GM21515 (cell line): Measurements from ENCODE around the gene MT1G.
"Not testable (repeated sequence)": the region's sequence is repeated elsewhere in the genome, so short reads cannot be mapped to it uniquely, and the experiment has no call there.

ENCODE experiments used
- ATAC-seq: cut with Tn5 transposase; IDR thresholded peaks from one replicate; pipeline ENCODE4 v1.9.1; 2021; ENCODE audit not compliant: unreplicated experiment

Gene MT1G

DNA sequence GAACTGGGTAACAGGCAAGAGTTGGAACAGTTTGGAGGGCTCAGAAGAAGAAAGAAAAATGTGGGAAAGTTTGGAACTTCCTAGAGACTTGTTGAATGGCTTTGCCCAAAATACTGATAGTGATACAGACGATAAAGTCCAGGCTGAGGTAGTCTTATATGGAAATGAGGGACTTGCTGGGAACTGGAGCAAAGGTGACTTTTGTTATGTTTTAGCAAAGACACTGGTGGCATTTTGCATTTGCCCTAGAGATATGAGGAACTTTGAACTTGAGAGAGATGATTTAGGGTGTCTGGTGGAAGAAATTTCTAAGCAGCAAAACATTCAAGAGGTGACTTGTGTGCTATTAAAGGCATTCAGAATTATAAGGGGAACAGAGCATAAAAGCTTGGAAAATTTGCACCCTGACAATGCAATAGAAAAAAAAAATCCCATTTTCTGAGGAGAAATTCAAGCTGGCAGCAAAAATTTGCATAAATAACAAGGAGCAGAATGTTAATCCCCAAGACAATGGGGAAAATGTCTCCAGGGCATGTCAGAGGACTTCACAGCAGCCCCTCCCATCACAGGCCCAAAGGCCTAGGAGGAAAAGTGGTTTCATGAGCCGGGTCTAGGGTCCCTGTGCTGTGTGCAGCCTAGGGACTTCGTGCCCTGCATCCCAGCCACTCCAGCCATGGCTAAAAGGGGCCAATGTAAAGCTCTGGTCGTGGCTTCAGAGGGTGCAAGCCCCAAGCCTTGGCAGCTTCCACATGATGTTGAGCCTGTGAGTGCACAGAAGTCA, 46.0 kb downstream of the MT1G start:
- ATAC-seq, result not testable (repeated sequence)

- no peak for ATAC-seq
Observed at GRCh38 chr16:56620339-56620897, 47.4 kb downstream of the MT1G start.

DNA sequence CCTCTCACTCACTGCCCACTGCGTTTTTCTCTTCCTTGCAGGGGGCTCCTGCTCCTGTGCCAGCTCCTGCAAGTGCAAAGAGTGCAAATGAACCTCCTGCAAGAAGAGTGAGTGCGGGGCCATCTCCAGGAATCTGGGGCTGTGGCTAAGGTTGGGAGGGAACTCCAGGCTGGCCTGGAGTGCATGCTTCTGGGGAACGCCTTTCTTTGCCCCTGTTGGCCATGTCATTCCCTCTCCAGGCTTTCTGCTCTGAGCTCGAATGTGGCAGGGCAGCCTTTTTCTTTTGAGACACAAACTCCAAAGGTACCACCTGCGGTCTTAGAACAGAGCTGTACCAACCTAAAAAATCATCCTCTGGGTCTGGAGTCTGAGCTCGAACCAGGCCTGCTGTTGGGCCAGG, 49.7 kb downstream of the MT1G start:
- no peak for ATAC-seq

DNA sequence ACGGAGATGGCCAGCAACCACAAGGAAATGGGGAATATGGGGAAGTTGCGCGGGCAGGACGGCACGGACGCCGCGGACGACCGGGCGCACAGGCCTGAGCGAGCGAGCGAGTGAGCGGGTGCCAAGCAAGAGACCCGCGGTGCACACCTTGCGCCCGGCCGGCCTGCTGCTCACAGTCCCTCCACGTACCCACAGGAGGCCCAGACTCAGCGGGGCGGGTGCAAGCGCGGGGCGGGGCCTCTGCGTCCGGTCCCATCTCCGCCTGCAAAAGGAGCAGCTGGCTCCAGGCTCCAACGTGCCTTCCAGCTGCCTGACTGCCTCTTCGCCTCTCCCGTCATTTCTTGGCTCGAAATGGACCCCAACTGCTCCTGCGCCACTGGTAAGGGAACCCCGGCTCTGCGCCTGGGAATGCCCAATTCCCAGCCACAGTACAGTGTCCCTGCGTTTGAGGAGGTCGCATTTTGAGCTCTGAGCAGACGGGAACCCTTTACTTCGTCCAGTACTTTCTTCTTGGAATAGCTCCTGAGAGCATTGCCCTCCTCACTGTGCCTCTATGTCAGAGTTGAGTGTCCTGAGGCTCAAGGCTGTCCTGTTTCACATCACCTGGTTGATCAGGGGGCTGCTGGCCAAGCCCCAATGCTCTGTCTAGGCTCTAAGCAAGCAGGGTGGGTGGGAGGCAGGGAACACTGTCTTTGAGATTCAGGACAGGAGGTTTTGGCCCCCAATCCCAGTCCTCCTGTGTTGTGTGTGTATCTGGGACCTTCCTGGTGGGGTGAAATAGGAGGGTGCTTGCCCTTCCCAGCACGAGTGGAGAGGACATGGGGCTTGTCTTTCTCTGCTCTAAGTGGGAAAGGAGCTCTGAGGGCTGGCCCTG, 50.4 kb downstream of the MT1G start:
- ATAC-seq, result no peak
